GM15510 (cell line): ENCODE measurements around the gene MINAR2.

Source experiments
- POLR2A ChIP-seq: IDR thresholded peaks from 3 replicates; pipeline ENCODE4 v1.6.1; 2011; ENCODE audit warnings: borderline replicate concordance; ENCODE audit not compliant: insufficient read length; ENCODE audit errors: extremely low read depth

The MINAR2 gene

GRCh38 chr5:129747572-129748407, at the start of gene MINAR2:
TSS of gene MINAR2 (plus strand) at chr5:129748094. CDS start at chr5:129748191, 97 bp downstream.
- TF ChIP-seq POLR2A: no peak

- no peak for TF ChIP-seq POLR2A
Measured at GRCh38 chr5:129698661-129699060, 49.2 kb upstream of the MINAR2 start.

GRCh38 chr5:129716235-129716634, 31.7 kb upstream of the MINAR2 start:
- no peak for TF ChIP-seq POLR2A

GRCh38 chr5:129716651-129717050, 31.2 kb upstream of the MINAR2 start:
- TF ChIP-seq POLR2A: no peak

- TF ChIP-seq POLR2A: no peak
Measured at GRCh38 chr5:129717751-129718310, 30.1 kb upstream of the MINAR2 start.

- no peak for TF ChIP-seq POLR2A
Measured at GRCh38 chr5:129718471-129719090, 29.3 kb upstream of the MINAR2 start.

- no peak for TF ChIP-seq POLR2A
Measured at GRCh38 chr5:129724222-129724621, 23.7 kb upstream of the MINAR2 start.

- TF ChIP-seq POLR2A: no peak
Measured at GRCh38 chr5:129724647-129725046, 23.2 kb upstream of the MINAR2 start.

- no peak for TF ChIP-seq POLR2A
Measured at GRCh38 chr5:129739773-129740172, 8.1 kb upstream of the MINAR2 start.

- TF ChIP-seq POLR2A: no peak
Measured at GRCh38 chr5:129743541-129744187, 4.2 kb upstream of the MINAR2 start.

GRCh38 chr5:129745997-129746396, 1.9 kb upstream of the MINAR2 start:
- no peak for TF ChIP-seq POLR2A

- no peak for TF ChIP-seq POLR2A
Measured at GRCh38 chr5:129746876-129747275, 1.0 kb upstream of the MINAR2 start.

GRCh38 chr5:129748913-129749880, 1.3 kb downstream of the MINAR2 start:
- no peak for TF ChIP-seq POLR2A
